HG02840 (cell line): ENCODE results near the gene GHR.
"Not testable (repeated sequence)": the region's sequence is repeated elsewhere in the genome, so short reads cannot be mapped to it uniquely, and the experiment has no call there.

Experiments used
- ATAC-seq: cut with Tn5 transposase; IDR thresholded peaks from one replicate; pipeline ENCODE4 v1.9.1; 2021; ENCODE audit warnings: mild to moderate bottlenecking, moderate library complexity, moderate number of reproducible peaks; ENCODE audit not compliant: unreplicated experiment, low FRiP score

GHR gene

DNA sequence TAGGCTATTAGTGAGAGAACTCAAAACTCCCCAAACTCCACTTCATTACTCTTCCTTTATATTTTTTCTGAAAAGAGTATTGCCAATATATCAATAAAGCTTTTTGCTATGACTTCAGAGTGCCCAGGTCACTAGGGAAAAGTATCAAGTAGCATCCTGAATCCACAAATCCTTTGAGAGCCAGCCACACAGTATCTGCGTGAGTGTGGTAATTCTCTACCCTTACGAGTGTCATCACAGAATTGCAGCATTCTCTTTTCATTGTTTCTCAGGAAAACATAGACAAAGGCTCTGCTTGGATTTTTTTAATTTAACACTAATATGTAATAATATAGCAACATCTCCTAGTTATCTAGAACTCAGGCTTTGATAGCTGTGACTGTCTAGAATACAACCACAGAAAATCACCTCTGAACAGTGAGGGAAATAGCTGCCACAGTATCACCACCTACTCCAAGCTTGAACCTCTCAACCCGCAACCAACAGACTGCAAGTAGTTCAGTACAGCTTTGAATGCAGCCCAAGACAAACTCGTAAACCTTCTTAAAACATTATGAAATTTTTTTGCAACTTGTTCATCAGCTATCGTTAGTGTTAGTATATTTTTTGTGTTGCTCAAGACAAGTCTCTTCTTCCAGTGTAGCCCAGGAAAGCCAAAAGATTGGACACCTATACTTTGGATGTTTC, 254.1 kb downstream of the GHR start:
- ATAC-seq: no peak

- ATAC-seq: no peak
These were observed 256.8 kb downstream of the GHR start for GRCh38 chr5:42680046-42680445.

DNA sequence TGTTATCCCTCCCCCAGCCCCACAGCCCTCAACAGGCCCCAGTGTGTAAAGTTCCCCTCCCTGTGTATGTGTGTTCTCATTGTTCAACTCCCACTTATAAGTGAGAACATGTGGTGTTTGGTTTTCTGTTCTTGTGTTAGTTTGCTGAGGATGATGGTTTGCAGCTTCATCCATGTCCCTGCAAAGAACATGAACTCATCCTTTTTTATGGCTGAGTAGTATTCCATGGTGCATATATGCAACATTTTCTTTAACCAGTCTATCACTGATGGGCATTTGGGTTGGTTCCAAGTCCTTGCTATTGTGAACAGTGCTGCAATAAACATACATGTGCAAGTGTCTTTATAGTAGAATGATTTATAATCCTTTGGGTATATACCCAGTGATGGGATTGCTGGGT, 261.8 kb downstream of the GHR start:
- not testable (repeated sequence) for ATAC-seq

DNA sequence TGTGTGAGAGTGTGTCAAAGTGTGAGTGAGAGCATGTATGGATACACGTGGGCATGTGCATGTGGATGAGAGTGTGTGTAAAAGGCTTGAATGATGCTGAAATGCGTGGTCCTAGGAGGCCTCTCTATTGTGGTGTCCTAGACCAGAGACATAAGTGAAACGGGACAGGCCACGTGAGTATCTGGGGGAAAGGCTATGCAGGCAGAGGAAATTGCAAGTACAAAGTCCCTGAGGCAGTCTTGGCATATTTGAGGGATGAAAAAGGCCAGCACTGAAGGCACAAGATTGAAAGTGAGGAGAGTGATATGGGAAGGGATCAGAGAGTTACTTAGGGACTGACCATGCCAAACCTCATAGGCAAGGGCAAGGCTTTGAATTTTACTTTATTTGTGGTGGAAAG, 266.2 kb downstream of the GHR start:
- no peak for ATAC-seq

DNA sequence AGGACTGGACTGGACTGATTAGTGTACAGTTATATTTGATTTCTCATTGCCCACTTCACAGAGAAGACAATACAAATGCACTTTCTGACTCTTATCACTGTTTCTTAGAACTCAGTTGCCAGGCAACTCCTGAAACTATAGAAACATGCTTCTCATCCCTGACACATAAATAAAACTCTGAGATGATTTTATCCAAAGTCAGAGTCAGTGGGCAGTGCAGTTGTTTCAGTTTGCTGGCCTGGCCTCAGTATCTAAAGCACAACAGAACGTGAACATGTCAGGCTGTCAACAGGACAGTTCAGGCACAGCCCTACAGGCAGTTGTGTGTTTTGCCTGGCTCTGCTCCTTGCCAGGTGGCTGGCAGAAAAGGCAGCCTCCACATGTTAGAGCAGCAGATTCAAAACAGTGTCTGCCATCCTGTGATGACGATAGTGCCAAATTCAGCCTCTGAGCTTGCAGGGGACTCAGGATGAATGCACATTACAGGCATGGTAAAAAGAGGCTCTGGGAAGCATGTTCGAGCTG, 268.2 kb downstream of the GHR start:
- no peak for ATAC-seq

GRCh38 chr5:42701351-42702059, 278.3 kb downstream of the GHR start:
- ATAC-seq: no peak

- ATAC-seq: no peak
These were observed 280.0 kb downstream of the GHR start for GRCh38 chr5:42703238-42703637.

DNA sequence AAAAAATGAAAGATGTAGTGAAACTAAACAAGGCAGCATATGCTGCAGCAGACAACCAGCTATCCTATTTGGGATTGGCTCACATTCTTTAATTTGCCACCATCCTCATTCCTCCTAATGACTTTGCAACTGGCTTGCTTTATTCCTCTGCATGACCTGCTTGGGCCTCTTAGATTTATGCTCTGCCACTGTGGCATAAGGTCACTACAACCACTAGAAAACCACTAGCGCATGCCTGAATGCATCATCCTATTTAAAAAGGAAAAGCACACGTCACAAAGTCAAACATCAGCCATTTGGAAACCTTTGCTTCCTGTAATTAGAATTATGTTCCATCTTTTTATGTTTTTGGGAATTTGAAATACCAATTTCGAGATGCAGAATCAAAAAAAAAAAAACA, 292.5 kb downstream of the GHR start:
- no peak for ATAC-seq

DNA sequence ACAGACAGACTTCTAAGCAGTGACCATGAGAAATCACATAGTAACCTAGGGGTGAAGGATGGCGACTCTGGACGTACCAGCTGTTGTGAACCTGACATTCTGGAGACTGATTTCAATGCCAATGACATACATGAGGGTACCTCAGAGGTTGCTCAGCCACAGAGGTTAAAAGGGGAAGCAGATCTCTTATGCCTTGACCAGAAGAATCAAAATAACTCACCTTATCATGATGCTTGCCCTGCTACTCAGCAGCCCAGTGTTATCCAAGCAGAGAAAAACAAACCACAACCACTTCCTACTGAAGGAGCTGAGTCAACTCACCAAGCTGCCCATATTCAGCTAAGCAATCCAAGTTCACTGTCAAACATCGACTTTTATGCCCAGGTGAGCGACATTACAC, 295.4 kb downstream of the GHR start:
- peak; percentile 65 for ATAC-seq

- peak; percentile 12 for ATAC-seq
These were observed 295.8 kb downstream of the GHR start for GRCh38 chr5:42719034-42719433.

GRCh38 chr5:42720251-42720650, 297.0 kb downstream of the GHR start:
- no peak for ATAC-seq

DNA sequence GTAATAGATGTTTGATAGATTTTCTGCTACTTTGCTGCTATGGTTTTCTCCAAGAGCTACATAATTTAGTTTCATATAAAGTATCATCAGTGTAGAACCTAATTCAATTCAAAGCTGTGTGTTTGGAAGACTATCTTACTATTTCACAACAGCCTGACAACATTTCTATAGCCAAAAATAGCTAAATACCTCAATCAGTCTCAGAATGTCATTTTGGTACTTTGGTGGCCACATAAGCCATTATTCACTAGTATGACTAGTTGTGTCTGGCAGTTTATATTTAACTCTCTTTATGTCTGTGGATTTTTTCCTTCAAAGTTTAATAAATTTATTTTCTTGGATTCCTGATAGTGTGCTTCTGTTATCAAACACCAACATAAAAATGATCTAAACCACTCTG, 298.2 kb downstream of the GHR start:
- ATAC-seq: no peak

GRCh38 chr5:42734531-42735058, 311.4 kb downstream of the GHR start:
- ATAC-seq: not testable (repeated sequence)

GRCh38 chr5:42740920-42741319, 317.7 kb downstream of the GHR start:
- ATAC-seq: no peak

- no peak for ATAC-seq
These were observed 322.2 kb downstream of the GHR start for GRCh38 chr5:42745426-42745825.

GRCh38 chr5:42745856-42746255, 322.6 kb downstream of the GHR start:
- no peak for ATAC-seq

DNA sequence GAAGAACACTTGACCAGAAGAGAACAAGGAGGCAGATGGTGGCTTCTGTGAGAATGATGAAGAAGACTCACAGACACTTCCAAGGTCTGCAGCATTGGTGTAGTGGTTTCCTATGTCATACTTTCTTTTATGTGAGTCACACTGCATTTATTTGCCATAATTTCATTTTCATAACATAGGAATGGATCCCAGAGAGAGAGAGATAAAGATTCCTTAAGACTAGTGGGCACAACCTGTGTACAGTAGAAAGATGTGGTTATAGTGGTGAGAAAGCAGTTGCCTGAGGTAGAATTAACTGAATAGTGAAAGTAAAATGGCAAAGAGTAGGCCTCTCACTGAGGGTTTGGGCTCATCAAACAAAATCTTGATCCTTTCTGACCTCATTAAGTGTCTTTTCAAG, 325.8 kb downstream of the GHR start:
- ATAC-seq: no peak

- ATAC-seq: no peak
These were observed 327.3 kb downstream of the GHR start for GRCh38 chr5:42750507-42750906.

DNA sequence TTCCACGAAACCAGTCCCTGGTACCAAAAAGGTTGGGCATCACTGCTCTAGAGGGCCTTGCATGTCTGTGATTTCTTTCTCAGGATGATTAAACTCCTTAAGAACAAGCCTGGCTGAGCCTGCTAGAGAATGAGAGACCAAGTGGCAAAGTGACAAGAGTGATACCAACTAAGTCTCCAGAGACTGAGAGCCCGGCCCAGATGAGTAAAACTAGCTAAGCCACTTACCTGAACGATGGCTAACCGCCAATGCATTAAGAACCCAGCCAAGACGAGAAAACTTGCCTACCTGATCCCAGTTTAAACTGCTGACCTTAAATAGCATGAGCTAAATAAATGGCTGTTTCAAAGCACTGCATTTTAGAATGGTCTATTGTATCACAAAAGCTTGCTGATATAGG, 327.8 kb downstream of the GHR start:
- no peak for ATAC-seq

DNA sequence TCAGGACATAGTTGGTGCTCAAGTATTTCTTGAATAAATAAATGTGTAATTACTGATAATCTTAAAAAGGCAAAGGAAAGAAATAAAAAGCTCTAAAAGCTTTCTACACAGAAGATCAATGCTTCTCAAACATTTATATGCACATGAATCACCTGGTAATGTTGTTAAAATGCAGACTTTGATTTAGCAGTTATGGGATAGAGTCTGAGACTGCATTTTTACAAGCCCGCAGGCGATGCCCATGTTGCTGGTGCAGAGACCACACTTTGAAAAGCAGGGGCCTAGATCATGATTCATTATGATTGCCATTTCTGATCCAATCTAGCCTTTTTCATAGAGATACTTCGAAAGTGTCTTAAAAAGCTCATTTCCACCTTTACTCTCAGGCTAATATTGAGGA, 329.9 kb downstream of the GHR start:
- ATAC-seq: no peak
